GM19240 (cell line): ENCODE data around the gene CASZ1.

Experiments used
- DNase-seq: peaks from one replicate; pipeline ENCODE4 v3.0.0; 2011; ENCODE audit warnings: low spot score; ENCODE audit not compliant: insufficient read length

Gene CASZ1

DNA sequence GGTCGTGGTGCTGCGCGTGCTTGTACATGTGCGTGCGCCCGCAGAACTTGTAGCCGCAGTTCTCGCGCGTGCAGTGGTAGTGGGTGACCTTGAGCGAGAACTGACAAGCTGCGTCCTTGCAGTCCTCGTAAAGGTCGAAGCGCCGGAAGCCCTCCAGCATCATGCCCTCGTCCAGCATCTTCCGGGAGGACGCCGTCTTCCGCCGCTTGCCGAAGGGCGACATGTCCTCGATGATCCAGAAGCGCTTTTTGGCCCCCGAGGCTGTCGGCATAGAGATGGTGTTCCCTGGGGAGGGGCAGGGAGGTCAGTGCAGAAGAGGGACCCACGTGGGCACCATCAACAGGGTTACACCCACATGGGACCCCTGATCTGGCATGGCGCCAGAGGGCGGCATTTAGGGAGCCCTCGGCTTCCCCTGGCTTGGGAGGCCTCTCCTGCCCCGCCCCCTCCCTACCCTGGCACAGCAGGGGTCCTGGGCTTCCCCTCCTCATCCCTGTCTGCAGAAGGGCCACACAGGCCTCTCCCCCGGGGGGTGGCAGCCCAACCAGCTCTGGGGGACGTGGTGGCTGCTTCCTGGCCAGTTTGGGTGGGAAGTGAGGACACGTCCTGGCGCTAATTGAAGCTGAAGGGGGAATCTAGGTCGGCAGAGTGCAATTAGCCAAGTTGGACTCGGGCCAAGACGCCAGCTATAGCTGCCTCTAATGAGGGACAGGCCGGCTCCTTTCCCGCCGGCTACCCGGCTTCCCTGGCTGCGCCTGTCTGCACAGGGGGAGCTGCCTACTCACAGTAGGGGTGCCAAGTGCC lies 156.5 kb downstream of the CASZ1 start:
- no peak for DNase-seq

- DNase-seq: no peak
Observed at GRCh38 chr1:10639011-10639774, 157.3 kb downstream of the CASZ1 start.

DNA sequence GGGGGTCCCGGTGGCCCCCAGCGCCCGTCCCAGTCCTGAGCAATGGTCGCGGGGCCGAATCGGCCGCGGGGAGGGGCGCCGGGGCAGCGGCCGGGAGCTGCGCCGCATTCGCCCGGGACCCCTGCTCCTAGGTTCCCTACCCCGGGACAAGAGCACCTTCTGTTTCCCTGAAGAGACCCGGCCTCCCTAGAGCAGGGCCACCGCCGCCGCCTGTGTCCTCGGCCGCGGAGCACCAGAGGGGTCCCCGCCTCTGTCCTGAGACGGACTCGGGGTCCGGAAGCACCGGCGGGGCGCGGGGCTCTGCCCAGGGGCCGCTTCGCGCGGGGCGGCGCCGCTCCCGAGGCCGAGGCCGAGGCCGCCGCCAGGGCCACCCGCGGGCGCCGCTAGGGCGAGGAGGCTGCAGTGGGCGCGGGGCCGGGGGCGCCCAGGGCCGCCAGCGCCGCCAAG lies 157.9 kb downstream of the CASZ1 start:
- DNase-seq: no peak

DNA sequence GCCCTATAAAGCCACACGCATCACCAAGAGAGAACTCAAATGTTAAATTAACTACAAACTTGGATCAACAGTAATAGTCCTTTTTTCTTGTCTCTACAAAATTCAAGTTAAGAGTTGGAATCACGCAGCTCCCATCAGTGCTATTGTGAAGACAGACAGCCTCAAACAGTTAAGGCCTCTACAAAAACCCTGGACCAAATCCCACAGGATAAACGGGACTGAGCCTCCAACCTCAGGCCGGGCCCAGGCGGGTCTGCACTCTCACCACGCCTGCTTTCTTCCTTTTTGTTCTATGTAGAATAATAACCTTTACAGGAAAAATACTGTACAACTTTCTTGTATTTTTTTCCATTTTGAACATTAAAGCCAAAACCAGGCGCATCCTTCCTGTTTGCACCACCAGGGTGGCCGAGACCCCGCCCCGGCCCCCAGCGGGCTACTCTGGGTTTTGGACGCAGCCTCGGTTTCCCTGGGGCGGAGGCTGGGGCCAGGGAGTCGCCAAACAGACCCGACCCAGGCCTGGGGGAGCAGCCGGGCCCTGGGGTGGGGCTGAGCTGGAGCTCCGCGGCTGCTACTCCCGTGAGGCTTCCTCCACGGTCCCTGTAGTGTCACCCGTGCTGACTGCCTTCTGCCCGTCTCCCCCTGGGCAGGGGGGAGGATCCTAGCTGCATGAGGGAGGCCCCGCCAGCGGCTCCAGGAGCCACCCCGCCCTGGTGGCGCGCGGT lies 158.4 kb downstream of the CASZ1 start:
- no peak for DNase-seq

GRCh38 chr1:10637400-10637799 lies 159.0 kb downstream of the CASZ1 start:
- no peak for DNase-seq

- DNase-seq: no peak
Observed at GRCh38 chr1:10635992-10636391, 160.5 kb downstream of the CASZ1 start.

GRCh38 chr1:10635085-10635896 lies 161.2 kb downstream of the CASZ1 start:
- no peak for DNase-seq

DNA sequence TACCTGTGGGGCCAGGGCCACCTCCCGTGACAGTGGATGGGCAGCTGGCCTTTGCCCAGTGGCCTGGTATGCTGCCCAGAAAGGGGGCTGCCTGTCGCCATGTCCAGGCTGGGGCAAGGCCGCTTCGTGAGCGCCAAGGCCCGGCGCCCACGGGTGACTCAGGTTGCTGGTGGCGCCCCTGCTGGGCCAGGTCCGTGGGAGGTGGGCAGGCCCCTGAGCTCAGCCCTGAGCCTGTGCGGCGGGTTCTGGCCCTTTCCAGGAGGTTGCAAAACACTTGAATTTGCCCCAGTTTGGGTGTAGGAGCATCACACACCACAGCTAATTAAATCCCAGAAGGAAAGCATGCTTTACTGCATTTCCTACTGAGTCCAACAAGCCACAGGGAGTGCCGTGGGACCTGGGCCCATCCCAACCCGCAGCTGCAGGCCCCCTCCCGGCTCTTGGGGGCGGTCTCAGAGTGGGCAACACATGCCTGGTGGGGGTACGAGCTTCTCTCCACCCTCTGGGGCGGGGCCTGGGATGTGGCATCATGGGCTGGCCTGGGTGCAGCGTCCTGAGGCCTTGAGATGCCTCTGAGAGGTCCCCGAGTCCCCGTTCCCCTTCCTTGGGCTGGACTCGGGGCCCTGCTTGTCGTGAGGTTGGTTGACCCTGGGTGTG lies 161.9 kb downstream of the CASZ1 start:
- no peak for DNase-seq

- DNase-seq: no peak
Observed at GRCh38 chr1:10634075-10634427, 162.4 kb downstream of the CASZ1 start.

DNA sequence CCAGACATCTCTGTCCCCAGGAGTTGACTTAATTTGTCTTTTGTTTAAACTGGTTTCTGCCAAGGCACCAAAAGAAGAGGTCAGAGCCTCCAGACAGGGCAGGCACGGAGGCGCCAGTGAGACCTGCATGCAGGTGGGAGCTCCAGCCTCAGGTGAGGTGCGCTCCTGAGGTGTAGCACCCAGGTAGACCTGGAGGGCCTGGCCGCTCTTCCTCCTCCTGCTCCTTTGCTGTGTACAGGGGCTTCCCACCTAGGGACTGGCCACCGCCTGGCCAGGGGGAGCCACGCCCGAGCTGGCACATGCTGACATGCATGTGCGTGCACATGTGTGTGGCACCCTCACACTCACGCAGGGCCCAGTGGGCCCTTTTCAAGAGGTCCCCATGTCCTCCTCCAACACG lies 163.0 kb downstream of the CASZ1 start:
- DNase-seq: no peak

DNA sequence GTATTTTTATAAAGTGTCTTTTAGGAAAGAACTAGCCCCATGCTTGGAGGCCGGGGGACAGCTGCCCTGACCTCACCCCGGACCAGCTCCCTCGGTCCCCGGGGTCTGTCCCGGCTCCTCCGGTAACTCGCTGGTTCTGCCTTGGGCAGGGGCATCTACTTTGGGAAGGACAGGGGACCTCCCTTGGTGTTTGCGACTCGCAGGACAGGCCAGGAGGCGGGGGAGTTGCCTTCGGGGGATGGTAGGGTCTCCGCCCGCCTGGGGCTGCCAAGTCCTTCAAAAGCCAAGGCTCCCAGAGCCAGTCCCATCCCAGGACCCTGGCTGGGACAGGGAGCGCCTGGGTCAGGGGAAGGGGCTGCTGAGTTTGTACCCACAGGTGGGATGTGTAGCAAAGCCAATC lies 163.8 kb downstream of the CASZ1 start:
- no peak for DNase-seq

DNA sequence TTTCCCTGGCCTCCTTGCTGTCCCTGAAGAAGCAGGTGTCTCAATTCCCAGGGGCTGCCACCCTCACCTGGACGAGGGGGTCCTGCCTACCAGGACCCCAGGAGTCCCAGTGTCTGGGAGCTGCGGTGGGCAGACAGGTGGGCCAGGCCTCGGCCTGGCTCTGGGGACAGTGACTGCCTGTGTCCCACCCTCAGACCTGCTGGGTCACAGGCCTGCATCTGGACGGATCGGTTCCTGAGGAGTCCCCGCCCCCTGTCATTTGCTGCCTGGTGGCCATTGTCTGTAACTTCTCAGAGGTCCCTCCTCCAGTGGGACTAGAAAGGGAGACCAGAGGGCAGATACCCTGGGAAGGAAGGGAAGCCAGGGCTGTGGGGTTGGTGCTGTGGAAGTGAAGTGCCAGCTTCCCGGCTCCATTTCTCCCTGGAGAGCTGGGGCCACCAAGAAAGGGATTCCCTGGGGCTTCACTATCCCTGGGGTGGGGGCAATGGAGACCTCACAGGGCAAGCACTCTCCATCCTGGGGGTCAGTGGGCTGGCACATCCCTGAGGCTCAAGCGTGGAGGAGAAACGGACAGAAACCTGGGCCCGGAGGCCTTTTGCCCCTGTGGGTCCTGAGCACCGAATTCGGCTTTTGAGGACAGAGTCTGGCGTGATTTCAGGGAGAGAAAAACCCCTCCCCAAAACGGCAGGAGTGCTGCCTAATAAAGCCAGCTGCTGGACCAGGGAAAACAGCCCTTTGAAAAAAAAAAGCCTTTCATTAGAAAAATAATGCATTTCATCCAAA lies 164.4 kb downstream of the CASZ1 start:
- DNase-seq: no peak

- DNase-seq: no peak
Observed at GRCh38 chr1:10631121-10631810, 165.2 kb downstream of the CASZ1 start.

DNA sequence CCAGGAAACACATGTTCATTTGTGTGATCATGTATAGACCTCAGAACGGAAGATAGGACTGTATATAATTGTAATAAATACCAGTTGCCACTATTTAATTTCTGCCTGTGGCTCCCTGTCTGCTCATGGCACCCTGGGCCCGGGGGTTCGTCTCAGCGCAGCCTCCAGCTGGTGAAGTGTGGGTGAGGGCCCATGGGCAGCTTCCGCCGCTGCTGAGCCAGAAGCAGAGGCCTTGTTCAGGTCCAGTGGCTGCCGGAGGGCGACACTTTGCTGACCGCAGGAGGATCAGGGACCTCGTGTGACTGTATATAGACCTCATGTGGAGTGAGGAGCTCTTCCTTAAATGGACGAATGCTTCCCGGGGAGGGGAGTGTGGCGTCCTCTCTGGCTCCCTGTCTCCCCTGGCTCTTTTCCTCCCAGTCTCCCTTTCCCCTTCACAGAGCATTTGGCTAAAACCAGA lies 165.8 kb downstream of the CASZ1 start:
- no peak for DNase-seq

DNA sequence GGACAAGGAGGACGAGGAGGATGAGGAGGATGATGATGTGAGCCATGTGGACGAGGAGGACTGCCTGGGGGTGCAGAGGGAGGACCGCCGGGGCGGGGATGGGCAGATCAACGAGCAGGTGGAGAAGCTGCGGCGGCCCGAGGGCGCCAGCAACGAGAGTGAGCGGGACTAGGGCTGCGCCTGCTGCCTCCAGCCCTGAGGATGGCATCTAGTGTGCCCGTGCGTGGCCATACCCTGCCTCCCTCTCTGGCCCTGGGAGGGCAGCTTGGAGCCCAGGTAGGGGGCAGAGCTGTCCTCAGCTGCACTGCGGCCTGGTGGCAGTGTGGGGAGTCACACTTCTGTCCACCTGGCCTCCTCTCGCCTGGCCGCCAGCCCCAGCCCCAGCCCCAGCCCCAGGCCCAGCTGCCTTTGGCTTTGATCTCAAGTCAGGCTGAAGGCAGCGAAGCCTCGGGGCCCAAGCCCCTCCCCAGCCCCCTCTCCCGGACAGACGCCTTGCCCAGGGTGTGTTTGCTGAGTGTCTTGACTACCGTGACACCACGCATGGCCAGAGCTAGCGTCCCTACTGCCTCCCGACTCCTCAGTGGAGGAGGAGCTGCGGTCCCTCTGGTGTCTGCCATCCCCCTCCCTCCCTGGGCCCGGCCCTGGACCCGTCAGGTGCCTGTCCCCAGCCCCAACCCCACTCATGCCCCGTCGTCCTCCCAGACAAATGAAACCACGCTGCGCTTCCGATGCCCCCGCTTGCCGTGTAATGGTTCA lies 166.5 kb downstream of the CASZ1 start:
- DNase-seq: no peak

- no peak for DNase-seq
Observed at GRCh38 chr1:10629091-10629815, 167.2 kb downstream of the CASZ1 start.

DNA sequence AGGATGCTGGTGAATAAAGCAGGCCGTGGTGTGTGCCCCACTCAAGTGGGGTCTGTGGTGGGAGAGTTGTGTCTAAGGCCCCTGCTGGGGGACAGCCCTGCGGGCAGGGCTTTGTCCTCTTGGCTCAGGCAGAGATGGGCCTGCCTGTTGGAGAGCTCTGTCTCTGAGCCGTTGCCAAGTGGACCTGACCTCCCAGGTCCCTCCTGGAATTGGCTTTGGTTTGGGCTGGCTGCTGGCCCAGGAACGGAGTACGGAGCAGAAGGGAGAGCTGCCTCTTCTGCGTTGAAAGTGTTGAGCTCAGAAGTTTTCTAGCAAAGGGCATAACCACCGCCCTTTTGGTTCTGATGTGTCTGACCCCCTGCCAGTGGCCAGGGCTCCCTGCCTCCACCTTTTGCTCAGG lies 167.8 kb downstream of the CASZ1 start:
- DNase-seq: no peak
